Mesenchymal stem cell (in vitro differentiated cells and primary cell): Measurements from ENCODE around the gene IFT52.

Source experiments
- DNase-seq: peaks from one replicate; pipeline ENCODE4 v3.0.0-alpha.2; 2013
- H2AFZ ChIP-seq: one replicate; pipeline ENCODE4 v1.6.1; 2013; ENCODE audit warnings: low read depth, mild to moderate bottlenecking, control low read depth, inconsistent platforms, low read length, moderate library complexity
- H2AK5ac ChIP-seq: 2 replicates; pipeline ENCODE4 v1.6.1; 2013; ENCODE audit warnings: low read length, moderate library complexity, mild to moderate bottlenecking, inconsistent platforms; ENCODE audit not compliant: severe bottlenecking
- H2BK120ac ChIP-seq: one replicate; pipeline ENCODE4 v1.6.1; 2013; ENCODE audit warnings: low read depth, mild to moderate bottlenecking, inconsistent platforms, low read length, moderate library complexity
- H2BK12ac ChIP-seq, 2 experiments: one replicate each; pipeline ENCODE4 v1.6.1; 2013; ENCODE audit warnings: inconsistent platforms in 2 of 2, low read length in 2 of 2, mild to moderate bottlenecking in 2 of 2, moderate library complexity in 2 of 2, control low read depth in 1 of 2
- H2BK15ac ChIP-seq: one replicate; pipeline ENCODE4 v1.6.1; 2013; ENCODE audit warnings: mild to moderate bottlenecking, low read depth, inconsistent platforms; ENCODE audit not compliant: poor library complexity, severe bottlenecking
- H2BK5ac ChIP-seq: 2 replicates; pipeline ENCODE4 v1.6.1; 2013; ENCODE audit warnings: low read depth, mild to moderate bottlenecking, low read length, control low read depth, inconsistent platforms; ENCODE audit not compliant: poor library complexity, severe bottlenecking
- H3K14ac ChIP-seq, 2 experiments: one replicate each; pipeline ENCODE4 v1.6.1; 2013; ENCODE audit warnings: inconsistent platforms in 2 of 2, low read length in 2 of 2, control low read depth in 1 of 2, mild to moderate bottlenecking in 1 of 2, moderate library complexity in 1 of 2
- H3K18ac ChIP-seq, 2 experiments: one replicate each; pipeline ENCODE4 v1.6.1; 2013; ENCODE audit warnings: inconsistent platforms in 2 of 2, low read length in 2 of 2, control low read depth in 1 of 2, low read depth in 1 of 2, mild to moderate bottlenecking in 1 of 2
- H3K23ac ChIP-seq, 2 experiments: one replicate each; pipeline ENCODE4 v1.6.1; 2013; ENCODE audit warnings: inconsistent platforms in 2 of 2, low read length in 2 of 2, mild to moderate bottlenecking in 2 of 2, moderate library complexity in 2 of 2, control low read depth in 1 of 2
- H3K27ac ChIP-seq: 2 replicates; pipeline ENCODE4 v1.5.1; 2013; ENCODE audit warnings: mild to moderate bottlenecking, moderate library complexity, low read length, control low read depth, inconsistent platforms; ENCODE audit not compliant: poor library complexity, severe bottlenecking
- H3K27me3 ChIP-seq, 2 experiments: 2 replicates each; pipeline versions ENCODE4 v1.6.1 to v1.7.0; 2013; ENCODE audit warnings: low read length in 2 of 2, mild to moderate bottlenecking in 2 of 2, moderate library complexity in 2 of 2, control low read depth in 1 of 2, inconsistent platforms in 1 of 2; ENCODE audit not compliant: control insufficient read depth in 1 of 2, insufficient read depth in 1 of 2
- H3K36me3 ChIP-seq, 2 experiments: 2 replicates each; pipeline versions ENCODE4 v1.6.1 to v1.7.0; 2013; ENCODE audit warnings: low read length in 2 of 2, control low read depth in 1 of 2, inconsistent platforms in 1 of 2, low read depth in 1 of 2, mild to moderate bottlenecking in 1 of 2; ENCODE audit not compliant: insufficient read depth in 2 of 2, control insufficient read depth in 1 of 2
- H3K4ac ChIP-seq, 2 experiments: one replicate each; pipeline ENCODE4 v1.6.1; 2013; ENCODE audit warnings: inconsistent platforms in 2 of 2, low read length in 2 of 2, mild to moderate bottlenecking in 2 of 2, moderate library complexity in 2 of 2, control low read depth in 1 of 2, low read depth in 1 of 2
- H3K4me1 ChIP-seq: 2 replicates; pipeline ENCODE4 v1.6.1; 2013; ENCODE audit warnings: low read depth, low read length, control low read depth; ENCODE audit not compliant: control insufficient read depth, insufficient read depth
- H3K4me2 ChIP-seq: 2 replicates; pipeline ENCODE4 v1.6.1; 2013; ENCODE audit warnings: low read length, mild to moderate bottlenecking, inconsistent platforms; ENCODE audit not compliant: poor library complexity, severe bottlenecking
- H3K4me3 ChIP-seq, 2 experiments: 2 replicates each; pipeline versions ENCODE4 v1.5.1 to v1.7.0; 2013; ENCODE audit warnings: low read length in 2 of 2, mild to moderate bottlenecking in 2 of 2, control low read depth in 1 of 2, low read depth in 1 of 2; ENCODE audit not compliant: insufficient read depth in 1 of 2
- H3K79me1 ChIP-seq: replicated peaks from 2 replicates; pipeline ENCODE4 v1.6.1; 2013; ENCODE audit warnings: mild to moderate bottlenecking, control low read depth, low read length, inconsistent platforms; ENCODE audit not compliant: poor library complexity, severe bottlenecking
- H3K9ac ChIP-seq: 2 replicates; pipeline ENCODE4 v1.7.0; 2013; ENCODE audit warnings: mild to moderate bottlenecking, low read length, moderate library complexity
- H3K9me3 ChIP-seq: 2 replicates; pipeline ENCODE4 v1.7.0; 2013; ENCODE audit warnings: mild to moderate bottlenecking, low read length; ENCODE audit not compliant: control insufficient read depth
- H4K8ac ChIP-seq: one replicate; pipeline ENCODE4 v1.6.1; 2013; ENCODE audit warnings: inconsistent platforms, mild to moderate bottlenecking, low read length, moderate library complexity
- H4K91ac ChIP-seq: one replicate; pipeline ENCODE4 v1.6.1; 2013; ENCODE audit warnings: mild to moderate bottlenecking, low read length, inconsistent platforms
- WGBS: methylation state at CpG from one replicate; pipeline ENCODE4 v1.1.7; 2013; ENCODE audit warnings: mixed read lengths; 5-methylcytosine and 5-hydroxymethylcytosine counted together

The IFT52 gene

GRCh38 chr20:43686820-43687219 lies 96.1 kb downstream of the IFT52 start:
- no peak overlapping the region for H4K91ac ChIP-seq
- no peak for DNase-seq
- H3K14ac ChIP-seq: no peak overlapping the region
- H3K23ac ChIP-seq: no peak overlapping the region
- H2AFZ ChIP-seq: no peak overlapping the region
- peaks cover 8% of the 10 kb centered on the region for H3K79me1 ChIP-seq
- H2BK12ac ChIP-seq: no peak overlapping the region
- peaks cover 0 to 5% of the 10 kb centered on the region in 2 experiments for H3K36me3 ChIP-seq
- no peak overlapping the region for H2BK15ac ChIP-seq
- H3K4me3 ChIP-seq: no peak overlapping the region
- H3K27me3 ChIP-seq: no peaks in the 10 kb centered on the region
- no peak overlapping the region for H2BK5ac ChIP-seq
- H2AK5ac ChIP-seq: no peak overlapping the region
- WGBS: 97% methylated on average over 13 of the region's 13 CpGs
- no peak overlapping the region for H3K9ac ChIP-seq
- no peak overlapping the region for H3K4ac ChIP-seq
- no peak overlapping the region for H2BK120ac ChIP-seq
- no peaks in the 10 kb centered on the region for H3K4me1 ChIP-seq
- H3K27ac ChIP-seq: no peak overlapping the region
- no peak overlapping the region for H3K4me2 ChIP-seq
- no peak overlapping the region for H4K8ac ChIP-seq
- H3K18ac ChIP-seq: no peak overlapping the region
- no peaks in the 10 kb centered on the region for H3K9me3 ChIP-seq

- no peak overlapping the region for H4K91ac ChIP-seq
- H3K18ac ChIP-seq: no peak overlapping the region
These were observed 98.4 kb downstream of the IFT52 start for GRCh38 chr20:43689165-43689564.

GRCh38 chr20:43690943-43691598 lies 100.3 kb downstream of the IFT52 start:
- WGBS: 97% methylated on average over 7 of the region's 9 CpGs
- Histone ChIP-seq H2BK120ac (no peak overlapping the region), H3K23ac (no peak overlapping the region), H3K9me3 (no peaks in the 10 kb centered on the region), H3K27me3 (no peaks in the 10 kb centered on the region), H3K4me1 (peaks cover 3% of the 10 kb centered on the region), H2AK5ac (no peak overlapping the region), H3K4ac (no peak overlapping the region), H4K8ac (no peak overlapping the region), H2BK12ac (no peak overlapping the region), H3K27ac (no peak overlapping the region), H3K79me1 (peaks cover 8% of the 10 kb centered on the region), H3K18ac (no peak overlapping the region), H3K4me2 (no peak overlapping the region), H2BK5ac (no peak overlapping the region), H2AFZ (no peak overlapping the region), H3K4me3 (no peak overlapping the region), H3K9ac (no peak overlapping the region), H4K91ac (no peak overlapping the region), H3K14ac (no peak overlapping the region), H2BK15ac (no peak overlapping the region), H3K36me3 (peaks cover 0 to 4% of the 10 kb centered on the region in 2 experiments)
- no peak for DNase-seq

More at GRCh38 chr20:43689165-43689564, 98.4 kb downstream of the IFT52 start:
- Histone ChIP-seq H2BK12ac (no peak overlapping the region), H3K4me2 (no peak overlapping the region), H4K8ac (no peak overlapping the region), H3K9ac (no peak overlapping the region), H3K23ac (no peak overlapping the region), H3K4ac (no peak overlapping the region), H3K4me1 (peaks cover 3% of the 10 kb centered on the region), H2BK120ac (no peak overlapping the region), H3K4me3 (no peak overlapping the region), H2AFZ (no peak overlapping the region), H3K79me1 (peaks cover 4% of the 10 kb centered on the region), H3K27ac (no peak overlapping the region), H2AK5ac (no peak overlapping the region), H3K14ac (no peak overlapping the region), H2BK5ac (no peak overlapping the region), H3K27me3 (no peaks in the 10 kb centered on the region), H3K36me3 (peaks cover 0 to 5% of the 10 kb centered on the region in 2 experiments), H3K9me3 (no peaks in the 10 kb centered on the region), H2BK15ac (no peak overlapping the region)
- WGBS: 94% methylated on average over 4 of the region's 4 CpGs
- no peak for DNase-seq

- 93% methylated on average over 5 of the region's 5 CpGs for WGBS
- DNase-seq: peak; percentile 47
- no peak overlapping the region for H3K14ac ChIP-seq
These were observed 101.3 kb downstream of the IFT52 start for GRCh38 chr20:43691928-43692524.

More at GRCh38 chr20:43691928-43692524, 101.3 kb downstream of the IFT52 start:
- no peak overlapping the region for H3K4ac ChIP-seq
- H2BK12ac ChIP-seq: no peak overlapping the region
- no peak overlapping the region for H2AFZ ChIP-seq
- H3K4me1 ChIP-seq: peaks cover 3% of the 10 kb centered on the region
- no peaks in the 10 kb centered on the region for H3K36me3 ChIP-seq
- H4K91ac ChIP-seq: no peak overlapping the region
- no peak overlapping the region for H3K23ac ChIP-seq
- H2BK5ac ChIP-seq: no peak overlapping the region
- H3K18ac ChIP-seq: no peak overlapping the region
- H3K9ac ChIP-seq: no peak overlapping the region
- no peak overlapping the region for H3K4me2 ChIP-seq
- no peaks in the 10 kb centered on the region for H3K9me3 ChIP-seq
- no peaks in the 10 kb centered on the region for H3K27me3 ChIP-seq
- H3K27ac ChIP-seq: no peak overlapping the region
- no peak overlapping the region for H2BK120ac ChIP-seq
- H2BK15ac ChIP-seq: no peak overlapping the region
- no peak overlapping the region for H4K8ac ChIP-seq
- H3K4me3 ChIP-seq: no peak overlapping the region
- H3K79me1 ChIP-seq: peaks cover 8% of the 10 kb centered on the region
- H2AK5ac ChIP-seq: no peak overlapping the region
